NCI-H510A treated with DMSO at 0.1 percent for 48 hours (cell line): Measurements from ENCODE around the gene PIK3CB.
"Not testable (repeated sequence)": the region's sequence is repeated elsewhere in the genome, so short reads cannot be mapped to it uniquely, and the experiment has no call there.

ENCODE experiments used
- DNase-seq: peaks from one replicate; lab custom pipeline; 2025; lab: John Stamatoyannopoulos, UW

The PIK3CB gene

GRCh38 chr3:138680974-138681373 lies 153.8 kb downstream of the PIK3CB start:
- not testable (repeated sequence) for DNase-seq

DNA sequence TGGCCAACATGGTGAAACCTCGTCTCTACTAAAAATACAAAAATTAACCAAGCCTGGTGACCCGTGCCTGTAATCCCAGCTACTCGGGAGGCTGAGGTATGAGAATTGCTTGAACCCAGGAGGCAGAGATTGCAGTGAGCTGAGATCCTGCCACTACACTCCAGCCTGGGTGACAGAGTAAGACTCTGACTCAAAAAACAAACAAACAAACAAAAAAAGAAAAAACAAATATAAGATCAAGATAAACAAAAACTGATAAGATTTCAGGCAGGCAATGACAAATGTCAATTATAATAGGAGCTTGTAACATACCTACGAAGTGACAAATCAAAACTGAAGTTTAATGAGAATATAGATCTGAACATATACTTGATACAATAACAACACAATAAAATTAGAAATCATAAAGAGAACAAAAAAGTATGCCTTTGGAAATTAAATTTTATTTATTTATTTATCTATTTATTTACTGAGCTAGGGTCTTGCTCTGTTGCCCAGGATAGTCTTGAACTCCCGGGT lies 155.8 kb downstream of the PIK3CB start:
- DNase-seq = no peak

GRCh38 chr3:138678086-138678485 lies 156.6 kb downstream of the PIK3CB start:
- no peak for DNase-seq

GRCh38 chr3:138675393-138675792 lies 159.3 kb downstream of the PIK3CB start:
- no peak for DNase-seq

DNA sequence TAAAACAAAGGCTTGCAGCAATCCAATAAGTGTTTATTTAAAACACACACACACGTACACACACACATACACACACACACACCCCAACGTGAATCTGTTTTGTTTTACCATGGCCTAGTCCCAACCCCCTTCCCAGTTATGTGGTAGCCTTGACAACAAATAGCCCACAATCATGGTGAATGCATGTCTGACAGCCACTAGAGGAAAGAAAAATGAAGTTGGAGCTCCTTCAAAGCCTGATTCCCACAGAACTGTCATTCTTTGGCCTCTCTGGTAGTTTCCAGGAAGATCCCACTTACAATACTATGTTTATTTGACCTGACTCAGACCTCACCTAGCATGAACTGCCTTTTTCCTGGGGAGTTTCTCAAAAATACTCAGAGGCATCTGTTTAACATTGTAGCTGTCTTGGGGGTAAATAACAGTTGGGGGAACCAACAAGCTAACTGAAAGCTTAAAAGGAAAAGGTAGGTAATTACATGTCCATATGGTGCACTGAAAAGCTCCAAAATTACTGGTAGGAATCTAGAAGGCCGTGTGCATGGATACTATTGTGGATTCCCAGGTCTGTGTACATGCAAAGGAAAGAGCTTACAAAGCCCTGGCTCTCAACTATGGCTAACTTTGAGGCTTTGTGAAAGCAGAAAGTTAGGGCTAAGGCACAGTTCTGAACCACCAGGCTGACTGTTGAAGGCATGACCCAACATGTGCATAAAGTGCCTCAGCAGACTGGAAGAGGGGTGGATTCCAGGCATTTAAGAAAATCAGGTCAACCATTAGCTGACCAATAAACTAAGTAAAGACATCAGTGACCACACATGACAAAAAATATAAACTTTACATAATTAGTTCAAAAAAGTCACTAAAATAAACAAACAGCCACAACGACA lies 160.8 kb downstream of the PIK3CB start:
- DNase-seq = no peak

DNA sequence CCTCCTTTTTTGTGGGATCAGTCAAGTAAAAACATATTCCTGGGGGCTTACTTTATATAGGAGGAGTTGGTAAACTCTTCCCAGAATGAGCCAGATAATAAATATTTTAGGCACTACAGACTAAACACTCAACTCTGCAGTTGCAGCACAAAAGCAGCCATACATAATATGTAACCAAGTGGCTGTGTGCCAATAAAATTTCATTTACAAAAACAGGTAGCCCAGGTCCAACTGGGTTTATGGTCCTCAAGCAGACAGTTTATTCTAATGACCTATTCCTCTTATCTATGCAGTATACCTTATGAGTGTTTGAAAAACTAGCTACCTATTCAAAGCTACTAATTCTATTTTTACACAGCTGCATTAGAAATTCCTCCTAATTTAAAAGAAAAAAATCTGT lies 164.3 kb downstream of the PIK3CB start:
- peak; percentile 38 for DNase-seq

DNA sequence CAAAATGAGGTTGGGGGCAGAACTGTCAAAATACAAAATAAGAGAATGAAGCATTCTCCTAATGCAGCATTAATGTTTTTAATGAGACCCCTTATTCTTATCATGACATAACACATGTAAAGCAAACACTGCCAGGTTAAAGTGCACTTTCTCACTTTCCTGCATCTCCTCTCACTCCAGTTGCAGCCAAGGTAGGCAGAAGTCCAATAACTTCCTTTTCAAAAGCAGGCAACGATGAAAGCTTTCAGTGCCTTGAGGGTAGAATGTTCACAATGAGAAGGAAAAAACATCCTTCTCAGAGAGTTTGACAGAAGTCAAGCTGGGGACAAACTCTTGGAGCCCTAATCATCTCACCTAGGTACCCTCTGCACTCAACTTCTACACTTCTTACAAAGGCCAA lies 166.6 kb downstream of the PIK3CB start:
- no peak for DNase-seq

- no peak for DNase-seq
Observed at GRCh38 chr3:138657508-138657907, 177.2 kb downstream of the PIK3CB start.

DNA sequence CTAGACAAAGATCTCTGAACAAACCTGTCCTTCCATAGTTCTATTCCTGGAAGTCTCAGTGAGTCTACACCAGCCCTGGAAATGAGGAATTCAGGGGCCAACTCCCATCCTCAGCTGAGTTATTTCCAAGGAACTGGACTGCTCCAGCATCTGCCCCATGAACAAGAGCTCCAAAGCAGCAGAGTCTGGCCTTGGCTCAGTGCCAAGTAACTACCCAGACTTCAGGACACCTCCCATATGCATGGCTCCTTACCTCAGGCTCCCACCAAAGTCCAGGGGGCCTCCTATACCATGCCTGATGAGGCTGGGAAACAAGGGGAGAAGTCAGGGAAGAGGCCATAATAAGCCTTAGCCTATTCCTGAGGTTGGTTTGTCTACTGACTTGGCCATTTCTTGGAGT lies 181.2 kb downstream of the PIK3CB start:
- DNase-seq = no peak

- DNase-seq = no peak
Observed at GRCh38 chr3:138649134-138649533, 185.6 kb downstream of the PIK3CB start.

GRCh38 chr3:138646513-138646912 lies 188.2 kb downstream of the PIK3CB start:
- DNase-seq = no peak

- DNase-seq = no peak
Observed at GRCh38 chr3:138646008-138646407, 188.7 kb downstream of the PIK3CB start.

GRCh38 chr3:138642927-138643253 lies 191.8 kb downstream of the PIK3CB start:
- DNase-seq = no peak

DNA sequence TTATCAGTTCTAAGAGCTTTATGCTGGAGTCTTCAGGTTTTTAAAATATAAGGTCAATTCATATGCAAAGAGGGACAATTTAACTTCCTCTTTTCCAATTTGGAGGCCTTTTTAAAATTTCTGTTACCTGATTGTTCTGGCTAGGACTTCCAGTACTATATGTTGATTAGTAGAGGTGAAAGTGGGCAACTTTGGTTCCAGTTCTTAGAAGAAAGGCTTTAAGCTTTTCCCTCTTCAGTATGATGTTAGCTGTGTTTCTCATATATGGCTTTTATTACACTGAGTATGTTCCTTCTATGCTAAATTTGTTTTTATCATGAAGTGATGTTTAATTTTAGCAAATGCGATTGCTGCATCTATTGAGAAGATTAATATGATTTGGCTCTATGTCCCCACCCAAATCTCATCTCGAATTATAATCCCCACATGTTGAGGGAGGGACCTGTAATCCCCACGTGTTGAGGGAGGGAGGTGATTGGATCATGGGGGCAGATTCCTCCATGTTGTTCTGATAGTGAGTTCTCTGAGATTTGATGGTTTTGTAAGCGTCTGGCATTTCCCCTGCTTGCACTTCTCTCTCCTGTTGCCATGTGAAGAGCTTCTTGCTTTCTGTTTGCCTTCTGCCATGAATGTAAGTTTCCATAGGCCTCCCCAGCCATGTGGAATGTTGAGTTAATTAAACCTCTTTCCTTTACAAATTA lies 192.4 kb downstream of the PIK3CB start:
- DNase-seq = no peak

- no peak for DNase-seq
Observed at GRCh38 chr3:138640537-138640936, 194.2 kb downstream of the PIK3CB start.

DNA sequence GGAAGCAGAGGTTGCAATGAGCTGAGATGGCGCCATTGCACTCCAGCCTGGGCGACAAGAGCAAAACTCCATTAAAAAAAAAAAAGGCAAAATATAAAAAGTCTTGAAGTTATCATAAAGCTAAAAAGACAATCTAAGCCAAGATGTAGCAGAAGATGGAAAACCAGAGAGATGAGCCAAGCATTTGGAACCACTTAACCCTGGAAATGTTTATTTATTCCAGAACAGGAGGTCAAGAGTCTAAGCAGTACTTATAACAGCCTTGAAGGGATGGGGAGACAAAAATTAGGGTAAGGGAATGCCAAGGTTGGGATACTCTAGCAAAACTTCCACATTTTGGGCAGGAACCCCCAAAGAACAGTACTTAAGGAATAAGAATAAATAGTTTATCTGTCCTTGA lies 196.1 kb downstream of the PIK3CB start:
- no peak for DNase-seq

DNA sequence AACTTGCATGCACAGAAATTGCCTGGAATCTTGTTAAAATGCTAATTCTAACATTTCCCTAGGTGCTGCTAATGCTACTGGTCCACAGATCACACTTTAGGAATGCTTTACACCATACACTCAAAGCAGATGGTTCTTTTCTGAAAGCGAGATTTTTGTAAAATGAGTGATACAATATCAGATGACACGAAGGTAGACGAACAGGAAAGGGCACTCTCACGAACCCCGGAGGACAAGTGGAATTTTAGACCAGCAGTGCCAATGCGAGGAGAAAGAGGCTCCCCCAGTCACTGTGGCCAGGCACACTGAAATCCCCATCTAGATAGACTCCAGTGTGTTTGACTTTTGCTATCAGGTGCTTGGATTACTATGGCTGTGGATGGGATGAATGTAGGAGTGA lies 205.2 kb downstream of the PIK3CB start:
- DNase-seq = no peak

GRCh38 chr3:138625707-138626365 lies 208.9 kb downstream of the PIK3CB start:
- DNase-seq = no peak

DNA sequence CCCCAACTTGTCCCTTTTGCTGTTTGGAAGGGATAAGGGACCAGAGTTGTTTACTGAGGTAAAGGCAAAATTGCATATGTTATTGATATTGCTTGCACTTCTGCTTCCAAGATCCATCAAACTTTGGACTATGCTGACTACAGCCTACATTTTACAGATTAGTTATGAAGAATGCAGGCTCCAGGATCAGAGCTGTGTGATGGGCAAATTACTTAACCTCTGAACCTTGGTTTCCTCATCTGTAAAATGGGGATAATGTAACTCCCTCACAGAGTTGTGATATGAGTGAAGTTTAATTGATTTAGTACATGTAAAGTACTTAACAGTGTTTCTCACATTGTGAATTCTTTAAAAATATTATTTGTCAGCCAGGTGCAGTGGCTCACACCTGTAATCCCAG lies 210.2 kb downstream of the PIK3CB start:
- no peak for DNase-seq

DNA sequence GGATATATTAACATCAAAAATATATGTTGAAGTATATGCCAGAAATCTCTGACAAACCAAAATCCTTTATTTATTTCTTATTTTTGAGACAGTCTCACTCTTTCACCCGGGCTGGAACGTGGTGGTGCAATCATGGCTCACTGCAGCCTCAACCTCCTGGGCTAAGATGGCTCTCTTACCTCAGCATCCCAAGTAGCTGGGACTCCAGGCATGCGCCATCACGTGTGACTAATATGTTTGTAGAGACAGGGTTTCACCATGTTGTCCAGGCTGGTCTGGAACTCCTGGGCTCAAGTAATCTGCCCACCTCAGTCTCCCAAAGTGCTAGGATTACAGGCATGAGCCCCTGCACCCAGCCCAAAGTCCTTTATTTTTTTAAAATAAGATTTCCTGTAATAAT lies 214.3 kb downstream of the PIK3CB start:
- DNase-seq = no peak

GRCh38 chr3:138615462-138615861 lies 219.3 kb downstream of the PIK3CB start:
- no peak for DNase-seq

- no peak for DNase-seq
Observed at GRCh38 chr3:138609898-138610266, 224.8 kb downstream of the PIK3CB start.
